RWPE1 (cell line): ENCODE results near the gene SLC25A3.

Experiments used
- CTCF ChIA-PET: fragments of 350-600 bp; sonication (Branson Sonifier 250); formaldehyde crosslinking; extraction: SDS; loops from one replicate; lab custom pipeline; 2021; lab: Yijun Ruan, JAX
- POLR2A ChIA-PET: fragments of 400-600 bp; formaldehyde crosslinking; extraction: SDS; loops from one replicate; lab custom pipeline; 2020; ENCODE audit warnings: antibody characterized with exemption; ENCODE audit not compliant: low non-redundant PET; lab: Yijun Ruan, JAX
- DNase-seq: peaks from one replicate; pipeline ENCODE4 v3.0.0; 2012; ENCODE audit warnings: low spot score
- H3K27ac ChIP-seq: fragments of 450-650 bp; 2 replicates; pipeline ENCODE4 v1.5.1; 2017
- CTCF ChIP-seq: fragments of 450-650 bp; conservative IDR thresholded peaks from 2 replicates; pipeline ENCODE4 v1.5.1; 2017; ENCODE audit warnings: low read depth, mild to moderate bottlenecking

Gene SLC25A3

GRCh38 chr12:98601924-98602323 lies 8.4 kb downstream of the SLC25A3 start:
- DNase-seq: no peak
- no peak for TF ChIP-seq CTCF
- ChIA-PET POLR2A (no interaction called here), CTCF (interaction anchor here (0.6 kb wide), 1 partner anchor 24 kb away, joined by 3 read pairs; no protein-coding TSS in a partner anchor)
- H3K27ac ChIP-seq: peak overlapping the region; percentile 33; the same call in 1 of the 2 replicates

- POLR2A ChIA-PET: no interaction called here
- CTCF ChIA-PET: interaction anchor here (0.6 to 0.7 kb wide), 2 partner anchors 41 to 396 kb away, joined by 3 to 6 read pairs; no protein-coding TSS in a partner anchor
- H3K27ac ChIP-seq: no peak overlapping the region
Observed at GRCh38 chr12:98606359-98606988, 13.0 kb downstream of the SLC25A3 start.

GRCh38 chr12:98610596-98610995 lies 17.1 kb downstream of the SLC25A3 start:
- ChIA-PET POLR2A (no interaction called here), CTCF (interaction anchor here (0.7 kb wide), 1 partner anchor 443 kb away, joined by 3 read pairs; no protein-coding TSS in a partner anchor)
- H3K27ac ChIP-seq: no peak overlapping the region
- no peak for DNase-seq
- TF ChIP-seq CTCF: no peak

More at GRCh38 chr12:98606359-98606988, 13.0 kb downstream of the SLC25A3 start:
- TF ChIP-seq CTCF: peak; percentile 24
- DNase-seq: no peak

- ChIA-PET CTCF (no interaction called here), POLR2A (no interaction called here)
- DNase-seq: no peak
- H3K27ac ChIP-seq: no peak overlapping the region
- no peak for TF ChIP-seq CTCF
Observed at GRCh38 chr12:98612696-98613334, 19.3 kb downstream of the SLC25A3 start.

- no peak for DNase-seq
- ChIA-PET POLR2A (no interaction called here), CTCF (interaction anchor here (0.6 kb wide), 1 partner anchor 19 kb away, joined by 3 read pairs; no protein-coding TSS in a partner anchor)
- no peak for TF ChIP-seq CTCF
- H3K27ac ChIP-seq: no peak overlapping the region
Observed at GRCh38 chr12:98618952-98619351, 25.5 kb downstream of the SLC25A3 start.

- TF ChIP-seq CTCF: no peak
- ChIA-PET CTCF (interaction anchor here (0.6 to 0.7 kb wide), 4 partner anchors 7 to 1565 kb away, joined by 3 to 7 read pairs (median 4); partner anchors contain the start of gene ACTR6), POLR2A (no interaction called here)
- H3K27ac ChIP-seq: no peak overlapping the region
- DNase-seq: peak; percentile 83
Observed at GRCh38 chr12:98635657-98636323, 42.3 kb downstream of the SLC25A3 start.
